HEK293 (cell line): Measurements from ENCODE around the gene CABP4.

Source experiments
- EGR2 ChIP-seq: fragments of 450-650 bp; formaldehyde crosslinking; IDR thresholded peaks from 2 replicates; pipeline ENCODE4 v1.5.1; 2016; ENCODE audit warnings: low read depth, missing biosample characterization, missing genetic modification characterization
- KLF7 ChIP-seq: fragments of 450-650 bp; formaldehyde crosslinking; IDR thresholded peaks from 2 replicates; pipeline ENCODE4 v1.5.1; 2016; ENCODE audit warnings: missing biosample characterization, missing genetic modification characterization, borderline replicate concordance
- KLF9 ChIP-seq: fragments of 450-650 bp; formaldehyde crosslinking; IDR thresholded peaks from 2 replicates; pipeline ENCODE4 v1.5.1; 2016; ENCODE audit warnings: missing biosample characterization, missing genetic modification characterization, low read depth
- MYNN ChIP-seq: fragments of 450-650 bp; formaldehyde crosslinking; IDR thresholded peaks from 2 replicates; pipeline ENCODE4 v1.5.1; 2016; ENCODE audit warnings: missing biosample characterization, missing genetic modification characterization, borderline replicate concordance
- TRIM28 ChIP-seq: IDR thresholded peaks from 2 replicates; pipeline ENCODE4 v1.6.1; 2011; ENCODE audit warnings: low read length, control low read depth, borderline replicate concordance
- ZBTB20 ChIP-seq: fragments of 450-650 bp; formaldehyde crosslinking; IDR thresholded peaks from 2 replicates; pipeline ENCODE4 v1.5.1; 2016; ENCODE audit warnings: missing biosample characterization, missing genetic modification characterization
- ZNF10 ChIP-seq: fragments of 450-650 bp; formaldehyde crosslinking; IDR thresholded peaks from 2 replicates; pipeline ENCODE4 v1.5.1; 2017; ENCODE audit warnings: missing biosample characterization, missing genetic modification characterization
- ZNF133 ChIP-seq: fragments of 450-650 bp; formaldehyde crosslinking; IDR thresholded peaks from 2 replicates; pipeline ENCODE4 v1.5.1; 2016; ENCODE audit warnings: missing biosample characterization, missing genetic modification characterization
- ZNF140 ChIP-seq: fragments of 450-650 bp; formaldehyde crosslinking; IDR thresholded peaks from 2 replicates; pipeline ENCODE4 v1.5.1; 2016; ENCODE audit warnings: missing biosample characterization, missing genetic modification characterization
- ZNF16 ChIP-seq: fragments of 450-650 bp; formaldehyde crosslinking; IDR thresholded peaks from 2 replicates; pipeline ENCODE4 v1.5.1; 2016; ENCODE audit warnings: low read depth, missing biosample characterization, missing genetic modification characterization
- ZNF169 ChIP-seq: fragments of 450-650 bp; formaldehyde crosslinking; IDR thresholded peaks from 2 replicates; pipeline ENCODE4 v1.5.1; 2016; ENCODE audit warnings: missing biosample characterization, missing genetic modification characterization
- ZNF211 ChIP-seq: fragments of 450-650 bp; formaldehyde crosslinking; IDR thresholded peaks from 2 replicates; pipeline ENCODE4 v1.5.1; 2016; ENCODE audit warnings: low read depth, missing biosample characterization, missing genetic modification characterization
- ZNF37A ChIP-seq: fragments of 450-650 bp; IDR thresholded peaks from 2 replicates; pipeline ENCODE4 v1.5.1; 2018; ENCODE audit warnings: missing biosample characterization, missing genetic modification characterization
- ZNF426 ChIP-seq: fragments of 450-650 bp; formaldehyde crosslinking; IDR thresholded peaks from 2 replicates; pipeline ENCODE4 v1.5.1; 2017; ENCODE audit warnings: missing biosample characterization, missing genetic modification characterization, mild to moderate bottlenecking, inconsistent platforms, moderate library complexity
- ZNF548 ChIP-seq: fragments of 450-650 bp; formaldehyde crosslinking; IDR thresholded peaks from 2 replicates; pipeline ENCODE4 v1.5.1; 2016; ENCODE audit warnings: missing biosample characterization, missing genetic modification characterization
- ZNF626 ChIP-seq: fragments of 450-650 bp; sonication (Bioruptor Pico); formaldehyde crosslinking; IDR thresholded peaks from 2 replicates; pipeline ENCODE4 v1.5.1; 2018; ENCODE audit warnings: missing biosample characterization, missing genetic modification characterization, inconsistent platforms
- ZNF670 ChIP-seq: fragments of 450-650 bp; formaldehyde crosslinking; IDR thresholded peaks from 2 replicates; pipeline ENCODE4 v1.5.1; 2016; ENCODE audit warnings: missing biosample characterization, missing genetic modification characterization, low read depth
- ZNF707 ChIP-seq: fragments of 450-650 bp; formaldehyde crosslinking; IDR thresholded peaks from 2 replicates; pipeline ENCODE4 v1.5.1; 2016; ENCODE audit warnings: missing biosample characterization, missing genetic modification characterization
- ZNF747 ChIP-seq: fragments of 450-650 bp; formaldehyde crosslinking; IDR thresholded peaks from 2 replicates; pipeline ENCODE4 v1.5.1; 2016; ENCODE audit warnings: missing biosample characterization, missing genetic modification characterization
- ZNF768 ChIP-seq: fragments of 450-650 bp; formaldehyde crosslinking; IDR thresholded peaks from 2 replicates; pipeline ENCODE4 v1.5.1; 2018; ENCODE audit warnings: missing biosample characterization, mild to moderate bottlenecking, missing genetic modification characterization
- ZNF791 ChIP-seq: fragments of 450-650 bp; formaldehyde crosslinking; IDR thresholded peaks from 2 replicates; pipeline ENCODE4 v1.5.1; 2016; ENCODE audit warnings: missing biosample characterization, missing genetic modification characterization
- TF ChIP-seq, protein P1 (sequence below): fragments of 450-650 bp; formaldehyde crosslinking; IDR thresholded peaks from 2 replicates; pipeline ENCODE4 v1.5.1; 2016; ENCODE audit warnings: missing biosample characterization, missing genetic modification characterization
- TF ChIP-seq, protein P2 (sequence below): fragments of 450-650 bp; formaldehyde crosslinking; IDR thresholded peaks from 2 replicates; pipeline ENCODE4 v1.5.1; 2017; ENCODE audit warnings: missing biosample characterization, mild to moderate bottlenecking, missing genetic modification characterization, moderate library complexity
- TF ChIP-seq, protein P3 (sequence below): fragments of 450-650 bp; formaldehyde crosslinking; IDR thresholded peaks from 2 replicates; pipeline ENCODE4 v1.5.1; 2017; ENCODE audit warnings: missing biosample characterization, missing genetic modification characterization
- TF ChIP-seq, protein P4 (sequence below): fragments of 450-650 bp; formaldehyde crosslinking; IDR thresholded peaks from 2 replicates; pipeline ENCODE4 v1.5.1; 2016; ENCODE audit warnings: missing biosample characterization, missing genetic modification characterization
- TF ChIP-seq, protein P5 (sequence below): fragments of 450-650 bp; formaldehyde crosslinking; conservative IDR thresholded peaks from 2 replicates; pipeline ENCODE4 v1.5.1; 2016; ENCODE audit warnings: low read depth, missing biosample characterization, missing genetic modification characterization

Gene CABP4

DNA sequence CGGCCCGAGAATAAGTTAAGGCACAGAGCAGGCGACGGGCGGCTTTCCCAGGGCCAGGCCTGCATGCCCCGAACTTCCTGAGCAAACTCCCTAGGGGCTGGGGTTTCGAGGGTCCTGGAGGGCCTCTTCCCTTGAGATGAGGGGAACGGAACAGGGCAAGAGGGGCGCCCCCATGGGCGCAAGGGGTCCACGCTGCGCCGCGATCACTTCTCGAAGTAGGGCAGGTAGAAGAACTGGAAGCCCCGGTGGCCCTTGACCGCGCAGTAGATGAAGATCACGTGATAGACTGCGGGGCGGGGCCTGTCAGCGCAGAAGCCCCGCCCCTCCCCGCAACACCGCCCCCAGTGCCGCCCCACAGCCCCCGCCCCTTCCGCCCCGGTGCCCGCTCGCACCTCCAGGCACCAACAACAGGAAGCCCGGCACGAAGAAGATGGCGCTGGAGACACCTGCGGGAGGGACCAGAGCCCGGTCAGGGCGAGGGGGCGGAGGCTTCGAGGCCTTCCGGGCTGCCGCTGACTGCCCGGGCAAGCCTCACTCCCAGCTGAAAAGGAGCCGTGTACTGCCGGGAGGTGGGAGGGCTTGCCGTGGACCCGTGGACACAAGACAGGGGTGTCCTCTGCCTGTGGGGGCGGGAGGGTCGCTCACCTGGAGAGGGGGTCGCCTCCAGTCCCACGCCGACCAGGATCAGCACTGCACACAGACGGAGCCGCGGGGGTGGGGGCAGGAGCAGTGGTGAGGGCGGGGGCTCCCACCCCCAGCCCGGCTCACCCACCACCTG lies 9.4 kb downstream of the CABP4 start (continued):
- TF ChIP-seq ZNF768 (tag by site-specific recombination) (no peak), ZNF791 (tag by site-specific recombination) (no peak), ZNF747 (tag by site-specific recombination) (no peak), ZNF16 (tag by site-specific recombination) (no peak), ZNF133 (tag by site-specific recombination) (no peak), ZNF548 (tag by site-specific recombination) (no peak), ZBTB20 (tag by site-specific recombination) (peak; percentile 33; the same call in 1 of the 2 replicates), KLF9 (peak; percentile 65; the same call in 1 of the 2 replicates), ZNF707 (tag by site-specific recombination) (no peak), ZNF10 (tag by site-specific recombination) (no peak), KLF7 (tag by site-specific recombination) (no peak), TRIM28 (no peak), ZNF211 (tag by site-specific recombination) (no peak), ZNF426 (no peak), MYNN (tag by site-specific recombination) (no peak), ZNF670 (tag by site-specific recombination) (no peak), ZNF140 (tag by site-specific recombination) (no peak), ZNF169 (no peak), ZNF37A (tag by site-specific recombination) (no peak), ZNF626 (tag by site-specific recombination) (no peak), EGR2 (tag by site-specific recombination) (peak; percentile 67)
- TF ChIP-seq, protein P1, sequence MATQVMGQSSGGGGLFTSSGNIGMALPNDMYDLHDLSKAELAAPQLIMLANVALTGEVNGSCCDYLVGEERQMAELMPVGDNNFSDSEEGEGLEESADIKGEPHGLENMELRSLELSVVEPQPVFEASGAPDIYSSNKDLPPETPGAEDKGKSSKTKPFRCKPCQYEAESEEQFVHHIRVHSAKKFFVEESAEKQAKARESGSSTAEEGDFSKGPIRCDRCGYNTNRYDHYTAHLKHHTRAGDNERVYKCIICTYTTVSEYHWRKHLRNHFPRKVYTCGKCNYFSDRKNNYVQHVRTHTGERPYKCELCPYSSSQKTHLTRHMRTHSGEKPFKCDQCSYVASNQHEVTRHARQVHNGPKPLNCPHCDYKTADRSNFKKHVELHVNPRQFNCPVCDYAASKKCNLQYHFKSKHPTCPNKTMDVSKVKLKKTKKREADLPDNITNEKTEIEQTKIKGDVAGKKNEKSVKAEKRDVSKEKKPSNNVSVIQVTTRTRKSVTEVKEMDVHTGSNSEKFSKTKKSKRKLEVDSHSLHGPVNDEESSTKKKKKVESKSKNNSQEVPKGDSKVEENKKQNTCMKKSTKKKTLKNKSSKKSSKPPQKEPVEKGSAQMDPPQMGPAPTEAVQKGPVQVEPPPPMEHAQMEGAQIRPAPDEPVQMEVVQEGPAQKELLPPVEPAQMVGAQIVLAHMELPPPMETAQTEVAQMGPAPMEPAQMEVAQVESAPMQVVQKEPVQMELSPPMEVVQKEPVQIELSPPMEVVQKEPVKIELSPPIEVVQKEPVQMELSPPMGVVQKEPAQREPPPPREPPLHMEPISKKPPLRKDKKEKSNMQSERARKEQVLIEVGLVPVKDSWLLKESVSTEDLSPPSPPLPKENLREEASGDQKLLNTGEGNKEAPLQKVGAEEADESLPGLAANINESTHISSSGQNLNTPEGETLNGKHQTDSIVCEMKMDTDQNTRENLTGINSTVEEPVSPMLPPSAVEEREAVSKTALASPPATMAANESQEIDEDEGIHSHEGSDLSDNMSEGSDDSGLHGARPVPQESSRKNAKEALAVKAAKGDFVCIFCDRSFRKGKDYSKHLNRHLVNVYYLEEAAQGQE (tag by site-specific recombination) = no peak
- TF ChIP-seq, protein P2, sequence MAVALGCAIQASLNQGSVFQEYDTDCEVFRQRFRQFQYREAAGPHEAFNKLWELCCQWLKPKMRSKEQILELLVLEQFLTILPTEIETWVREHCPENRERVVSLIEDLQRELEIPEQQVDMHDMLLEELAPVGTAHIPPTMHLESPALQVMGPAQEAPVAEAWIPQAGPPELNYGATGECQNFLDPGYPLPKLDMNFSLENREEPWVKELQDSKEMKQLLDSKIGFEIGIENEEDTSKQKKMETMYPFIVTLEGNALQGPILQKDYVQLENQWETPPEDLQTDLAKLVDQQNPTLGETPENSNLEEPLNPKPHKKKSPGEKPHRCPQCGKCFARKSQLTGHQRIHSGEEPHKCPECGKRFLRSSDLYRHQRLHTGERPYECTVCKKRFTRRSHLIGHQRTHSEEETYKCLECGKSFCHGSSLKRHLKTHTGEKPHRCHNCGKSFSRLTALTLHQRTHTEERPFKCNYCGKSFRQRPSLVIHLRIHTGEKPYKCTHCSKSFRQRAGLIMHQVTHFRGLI (tag by site-specific recombination) = no peak
- TF ChIP-seq, protein P3, sequence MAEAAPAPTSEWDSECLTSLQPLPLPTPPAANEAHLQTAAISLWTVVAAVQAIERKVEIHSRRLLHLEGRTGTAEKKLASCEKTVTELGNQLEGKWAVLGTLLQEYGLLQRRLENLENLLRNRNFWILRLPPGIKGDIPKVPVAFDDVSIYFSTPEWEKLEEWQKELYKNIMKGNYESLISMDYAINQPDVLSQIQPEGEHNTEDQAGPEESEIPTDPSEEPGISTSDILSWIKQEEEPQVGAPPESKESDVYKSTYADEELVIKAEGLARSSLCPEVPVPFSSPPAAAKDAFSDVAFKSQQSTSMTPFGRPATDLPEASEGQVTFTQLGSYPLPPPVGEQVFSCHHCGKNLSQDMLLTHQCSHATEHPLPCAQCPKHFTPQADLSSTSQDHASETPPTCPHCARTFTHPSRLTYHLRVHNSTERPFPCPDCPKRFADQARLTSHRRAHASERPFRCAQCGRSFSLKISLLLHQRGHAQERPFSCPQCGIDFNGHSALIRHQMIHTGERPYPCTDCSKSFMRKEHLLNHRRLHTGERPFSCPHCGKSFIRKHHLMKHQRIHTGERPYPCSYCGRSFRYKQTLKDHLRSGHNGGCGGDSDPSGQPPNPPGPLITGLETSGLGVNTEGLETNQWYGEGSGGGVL (tag by site-specific recombination) = peak; percentile 80
- TF ChIP-seq, protein P4, sequence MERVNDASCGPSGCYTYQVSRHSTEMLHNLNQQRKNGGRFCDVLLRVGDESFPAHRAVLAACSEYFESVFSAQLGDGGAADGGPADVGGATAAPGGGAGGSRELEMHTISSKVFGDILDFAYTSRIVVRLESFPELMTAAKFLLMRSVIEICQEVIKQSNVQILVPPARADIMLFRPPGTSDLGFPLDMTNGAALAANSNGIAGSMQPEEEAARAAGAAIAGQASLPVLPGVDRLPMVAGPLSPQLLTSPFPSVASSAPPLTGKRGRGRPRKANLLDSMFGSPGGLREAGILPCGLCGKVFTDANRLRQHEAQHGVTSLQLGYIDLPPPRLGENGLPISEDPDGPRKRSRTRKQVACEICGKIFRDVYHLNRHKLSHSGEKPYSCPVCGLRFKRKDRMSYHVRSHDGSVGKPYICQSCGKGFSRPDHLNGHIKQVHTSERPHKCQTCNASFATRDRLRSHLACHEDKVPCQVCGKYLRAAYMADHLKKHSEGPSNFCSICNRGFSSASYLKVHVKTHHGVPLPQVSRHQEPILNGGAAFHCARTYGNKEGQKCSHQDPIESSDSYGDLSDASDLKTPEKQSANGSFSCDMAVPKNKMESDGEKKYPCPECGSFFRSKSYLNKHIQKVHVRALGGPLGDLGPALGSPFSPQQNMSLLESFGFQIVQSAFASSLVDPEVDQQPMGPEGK = peak; percentile 88
- TF ChIP-seq, protein P5, sequence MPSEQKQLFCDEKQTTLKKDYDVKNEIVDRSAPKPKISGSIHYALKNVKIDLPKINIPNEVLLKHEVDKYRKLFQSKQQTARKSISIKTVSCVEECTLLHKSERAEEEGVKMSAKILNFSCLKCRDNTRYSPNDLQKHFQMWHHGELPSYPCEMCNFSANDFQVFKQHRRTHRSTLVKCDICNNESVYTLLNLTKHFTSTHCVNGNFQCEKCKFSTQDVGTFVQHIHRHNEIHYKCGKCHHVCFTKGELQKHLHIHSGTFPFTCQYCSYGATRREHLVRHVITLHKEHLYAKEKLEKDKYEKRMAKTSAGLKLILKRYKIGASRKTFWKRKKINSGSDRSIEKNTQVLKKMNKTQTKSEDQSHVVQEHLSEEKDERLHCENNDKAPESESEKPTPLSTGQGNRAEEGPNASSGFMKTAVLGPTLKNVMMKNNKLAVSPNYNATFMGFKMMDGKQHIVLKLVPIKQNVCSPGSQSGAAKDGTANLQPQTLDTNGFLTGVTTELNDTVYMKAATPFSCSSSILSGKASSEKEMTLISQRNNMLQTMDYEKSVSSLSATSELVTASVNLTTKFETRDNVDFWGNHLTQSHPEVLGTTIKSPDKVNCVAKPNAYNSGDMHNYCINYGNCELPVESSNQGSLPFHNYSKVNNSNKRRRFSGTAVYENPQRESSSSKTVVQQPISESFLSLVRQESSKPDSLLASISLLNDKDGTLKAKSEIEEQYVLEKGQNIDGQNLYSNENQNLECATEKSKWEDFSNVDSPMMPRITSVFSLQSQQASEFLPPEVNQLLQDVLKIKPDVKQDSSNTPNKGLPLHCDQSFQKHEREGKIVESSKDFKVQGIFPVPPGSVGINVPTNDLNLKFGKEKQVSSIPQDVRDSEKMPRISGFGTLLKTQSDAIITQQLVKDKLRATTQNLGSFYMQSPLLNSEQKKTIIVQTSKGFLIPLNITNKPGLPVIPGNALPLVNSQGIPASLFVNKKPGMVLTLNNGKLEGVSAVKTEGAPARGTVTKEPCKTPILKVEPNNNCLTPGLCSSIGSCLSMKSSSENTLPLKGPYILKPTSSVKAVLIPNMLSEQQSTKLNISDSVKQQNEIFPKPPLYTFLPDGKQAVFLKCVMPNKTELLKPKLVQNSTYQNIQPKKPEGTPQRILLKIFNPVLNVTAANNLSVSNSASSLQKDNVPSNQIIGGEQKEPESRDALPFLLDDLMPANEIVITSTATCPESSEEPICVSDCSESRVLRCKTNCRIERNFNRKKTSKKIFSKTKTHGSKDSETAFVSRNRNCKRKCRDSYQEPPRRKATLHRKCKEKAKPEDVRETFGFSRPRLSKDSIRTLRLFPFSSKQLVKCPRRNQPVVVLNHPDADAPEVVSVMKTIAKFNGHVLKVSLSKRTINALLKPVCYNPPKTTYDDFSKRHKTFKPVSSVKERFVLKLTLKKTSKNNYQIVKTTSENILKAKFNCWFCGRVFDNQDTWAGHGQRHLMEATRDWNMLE (tag by site-specific recombination) = no peak
